ENCODE data around the gene LMNA.
A peak's percentile ranks its signal among the peaks of the same experiment; 100 is the strongest.

The LMNA gene

GRCh38 chr1:156128308-156128653 is 13.8 kb downstream of the LMNA start:
- H3K9ac ChIP-seq (ENCODE audit: low read length): peak overlapping the region; percentile 2

GRCh38 chr1:156128654-156129597 is 14.4 kb downstream of the LMNA start:
- peak; percentile 53 to 58 for DNase-seq
- peak overlapping the region; percentile 13 for H3K4me2 ChIP-seq (ENCODE audit: low read length)
- peak overlapping the region; percentile 66 for H2BK5ac ChIP-seq (ENCODE audit: low read depth, low read length, poor library complexity)
- peak overlapping the region; percentile 93 for H3K27ac ChIP-seq (ENCODE audit: low read depth, low read length)
- WGBS (ENCODE audit: extremely low coverage, insufficient coverage, insufficient read length): no CpG with 5 or more reads among the region's 8 CpGs
- H3K14ac ChIP-seq (ENCODE audit: low read length): peak overlapping the region; percentile 68
- peak overlapping the region; percentile 50 for H4K8ac ChIP-seq (ENCODE audit: low read depth, low read length)
- peaks cover 53 to 57% of the 10 kb centered on the region in 2 experiments for H3K4me1 ChIP-seq (ENCODE audit: control insufficient read depth in 1 of 2, insufficient read depth in 2 of 2, low read length in 2 of 2)
- H2BK12ac ChIP-seq (ENCODE audit: low read length): peak overlapping the region; percentile 68
- H3K18ac ChIP-seq (ENCODE audit: low read length): peak overlapping the region; percentile 42
- H2BK120ac ChIP-seq (ENCODE audit: insufficient read depth, low read length, poor library complexity): peak overlapping the region; percentile 93
- H3K36me3 ChIP-seq (ENCODE audit: control insufficient read depth in 1 of 2, insufficient read depth in 2 of 2, low read length in 2 of 2): peaks cover 35 to 36% of the 10 kb centered on the region in 2 experiments
- peaks cover 29% of the 10 kb centered on the region for H3K79me2 ChIP-seq (ENCODE audit: control insufficient read depth, insufficient read depth, low read length, poor library complexity)
- H3K9ac ChIP-seq (ENCODE audit: low read length): no peak overlapping the region
- no peak overlapping the region for H3K23ac ChIP-seq (ENCODE audit: low read length)
- peak overlapping the region; percentile 63 for H4K12ac ChIP-seq (ENCODE audit: low read depth, low read length)
- H3K27me3 ChIP-seq (ENCODE audit: insufficient read depth, low read length): no peaks in the 10 kb centered on the region
- H4K91ac ChIP-seq (ENCODE audit: low read depth, low read length): peak overlapping the region; percentile 99
- peak overlapping the region; percentile 85 for H2AK5ac ChIP-seq (ENCODE audit: low read length)
- H3K4me3 ChIP-seq (ENCODE audit: low read depth, low read length): no peak overlapping the region
- no peaks in the 10 kb centered on the region for H3K9me3 ChIP-seq (ENCODE audit: insufficient read depth, low read depth, low read length)
- H3K79me1 ChIP-seq (ENCODE audit: low read length): peaks cover 45% of the 10 kb centered on the region
- H3K4ac ChIP-seq (ENCODE audit: low read depth, low read length): peak overlapping the region; percentile 49
- H2AFZ ChIP-seq (ENCODE audit: insufficient read depth, low read length, poor library complexity): no peak overlapping the region

More at GRCh38 chr1:156128308-156128653, 13.8 kb downstream of the LMNA start:
- Histone ChIP-seq H2AFZ (ENCODE audit: insufficient read depth, low read length, poor library complexity) (peak overlapping the region; percentile 2), H4K8ac (ENCODE audit: low read depth, low read length) (peak overlapping the region; percentile 15), H3K18ac (ENCODE audit: low read length) (peak overlapping the region; percentile 12), H2BK120ac (ENCODE audit: insufficient read depth, low read length, poor library complexity) (peak overlapping the region; percentile 64), H3K23ac (ENCODE audit: low read length) (no peak overlapping the region), H3K4ac (ENCODE audit: low read depth, low read length) (peak overlapping the region; percentile 1), H3K27ac (ENCODE audit: low read depth, low read length) (peak overlapping the region; percentile 93), H2BK12ac (ENCODE audit: low read length) (peak overlapping the region; percentile 1), H3K14ac (ENCODE audit: low read length) (peak overlapping the region; percentile 38), H3K4me1 (ENCODE audit: control insufficient read depth in 1 of 2, insufficient read depth in 2 of 2, low read length in 2 of 2) (peaks cover 59 to 63% of the 10 kb centered on the region in 2 experiments), H3K4me2 (ENCODE audit: low read length) (no peak overlapping the region), H3K9me3 (ENCODE audit: insufficient read depth, low read depth, low read length) (no peaks in the 10 kb centered on the region), H3K36me3 (ENCODE audit: control insufficient read depth in 1 of 2, insufficient read depth in 2 of 2, low read length in 2 of 2) (peaks cover 29 to 30% of the 10 kb centered on the region in 2 experiments), H2AK5ac (ENCODE audit: low read length) (peak overlapping the region; percentile 19), H3K79me2 (ENCODE audit: control insufficient read depth, insufficient read depth, low read length, poor library complexity) (peaks cover 34% of the 10 kb centered on the region), H3K4me3 (ENCODE audit: low read depth, low read length) (no peak overlapping the region), H2BK5ac (ENCODE audit: low read depth, low read length, poor library complexity) (peak overlapping the region; percentile 55), H3K27me3 (ENCODE audit: insufficient read depth, low read length) (no peaks in the 10 kb centered on the region), H3K79me1 (ENCODE audit: low read length) (peaks cover 51% of the 10 kb centered on the region), H4K91ac (ENCODE audit: low read depth, low read length) (peak overlapping the region; percentile 99), H4K12ac (ENCODE audit: low read depth, low read length) (no peak overlapping the region)
- no peak for DNase-seq
- no CpG with 5 or more reads among the region's 2 CpGs for WGBS (ENCODE audit: extremely low coverage, insufficient coverage, insufficient read length)

GRCh38 chr1:156129687-156130577 is 15.4 kb downstream of the LMNA start:
- peaks cover 45 to 49% of the 10 kb centered on the region in 2 experiments for H3K4me1 ChIP-seq (ENCODE audit: control insufficient read depth in 1 of 2, insufficient read depth in 2 of 2, low read length in 2 of 2)
- peak overlapping the region; percentile 91 for H4K12ac ChIP-seq (ENCODE audit: low read depth, low read length)
- H2BK12ac ChIP-seq (ENCODE audit: low read length): peak overlapping the region; percentile 99
- H4K91ac ChIP-seq (ENCODE audit: low read depth, low read length): peak overlapping the region; percentile 99
- H4K8ac ChIP-seq (ENCODE audit: low read depth, low read length): peak overlapping the region; percentile 95
- peaks cover 3% of the 10 kb centered on the region for H3K9me3 ChIP-seq (ENCODE audit: insufficient read depth, low read depth, low read length)
- H3K23ac ChIP-seq (ENCODE audit: low read length): no peak overlapping the region
- DNase-seq: peak; percentile 95 to 98
- peak overlapping the region; percentile 29 for H3K9ac ChIP-seq (ENCODE audit: low read length)
- H3K36me3 ChIP-seq (ENCODE audit: control insufficient read depth in 1 of 2, insufficient read depth in 2 of 2, low read length in 2 of 2): peaks cover 42 to 43% of the 10 kb centered on the region in 2 experiments
- H3K14ac ChIP-seq (ENCODE audit: low read length): peak overlapping the region; percentile 99
- H2AFZ ChIP-seq (ENCODE audit: insufficient read depth, low read length, poor library complexity): peak overlapping the region; percentile 84
- peak overlapping the region; percentile 93 for H3K27ac ChIP-seq (ENCODE audit: low read depth, low read length)
- H2BK120ac ChIP-seq (ENCODE audit: insufficient read depth, low read length, poor library complexity): peak overlapping the region; percentile 93
- peak overlapping the region; percentile 66 for H2BK5ac ChIP-seq (ENCODE audit: low read depth, low read length, poor library complexity)
- H3K4ac ChIP-seq (ENCODE audit: low read depth, low read length): peak overlapping the region; percentile 98
- H3K79me2 ChIP-seq (ENCODE audit: control insufficient read depth, insufficient read depth, low read length, poor library complexity): peaks cover 22% of the 10 kb centered on the region
- H3K4me3 ChIP-seq (ENCODE audit: low read depth, low read length): no peak overlapping the region
- peak overlapping the region; percentile 100 for H2AK5ac ChIP-seq (ENCODE audit: low read length)
- WGBS (ENCODE audit: extremely low coverage, insufficient coverage, insufficient read length): no CpG with 5 or more reads among the region's 7 CpGs
- peak overlapping the region; percentile 96 for H3K18ac ChIP-seq (ENCODE audit: low read length)
- H3K4me2 ChIP-seq (ENCODE audit: low read length): peak overlapping the region; percentile 12
- H3K27me3 ChIP-seq (ENCODE audit: insufficient read depth, low read length): no peaks in the 10 kb centered on the region
- H3K79me1 ChIP-seq (ENCODE audit: low read length): peaks cover 37% of the 10 kb centered on the region

GRCh38 chr1:156130578-156130942 is 16.0 kb downstream of the LMNA start:
- no CpG with 5 or more reads among the region's 6 CpGs for WGBS (ENCODE audit: extremely low coverage, insufficient coverage, insufficient read length)
- peaks cover 3% of the 10 kb centered on the region for H3K9me3 ChIP-seq (ENCODE audit: insufficient read depth, low read depth, low read length)

More at GRCh38 chr1:156130578-156130942, 16.0 kb downstream of the LMNA start:
- Histone ChIP-seq H3K79me2 (ENCODE audit: control insufficient read depth, insufficient read depth, low read length, poor library complexity) (peaks cover 19% of the 10 kb centered on the region), H2AFZ (ENCODE audit: insufficient read depth, low read length, poor library complexity) (no peak overlapping the region), H3K36me3 (ENCODE audit: control insufficient read depth in 1 of 2, insufficient read depth in 2 of 2, low read length in 2 of 2) (peaks cover 47 to 48% of the 10 kb centered on the region in 2 experiments), H3K4me3 (ENCODE audit: low read depth, low read length) (no peak overlapping the region), H4K12ac (ENCODE audit: low read depth, low read length) (peak overlapping the region; percentile 6), H4K8ac (ENCODE audit: low read depth, low read length) (peak overlapping the region; percentile 25), H4K91ac (ENCODE audit: low read depth, low read length) (peak overlapping the region; percentile 67), H2AK5ac (ENCODE audit: low read length) (peak overlapping the region; percentile 17), H2BK12ac (ENCODE audit: low read length) (peak overlapping the region; percentile 37), H3K4ac (ENCODE audit: low read depth, low read length) (peak overlapping the region; percentile 23), H2BK120ac (ENCODE audit: insufficient read depth, low read length, poor library complexity) (peak overlapping the region; percentile 4), H3K23ac (ENCODE audit: low read length) (no peak overlapping the region), H2BK5ac (ENCODE audit: low read depth, low read length, poor library complexity) (peak overlapping the region; percentile 19), H3K4me1 (ENCODE audit: control insufficient read depth in 1 of 2, insufficient read depth in 2 of 2, low read length in 2 of 2) (peaks cover 41 to 44% of the 10 kb centered on the region in 2 experiments), H3K9ac (ENCODE audit: low read length) (peak overlapping the region; percentile 4), H3K14ac (ENCODE audit: low read length) (peak overlapping the region; percentile 41), H3K4me2 (ENCODE audit: low read length) (no peak overlapping the region), H3K18ac (ENCODE audit: low read length) (peak overlapping the region; percentile 52), H3K27ac (ENCODE audit: low read depth, low read length) (peak overlapping the region; percentile 7), H3K79me1 (ENCODE audit: low read length) (peaks cover 34% of the 10 kb centered on the region), H3K27me3 (ENCODE audit: insufficient read depth, low read length) (no peaks in the 10 kb centered on the region)
- no peak for DNase-seq
